ENCODE data around the gene NME3.

NME3 gene

GRCh38 chr16:1793578-1794220, 22.4 kb upstream of the NME3 start, which contains the start of gene IGFALS:
IGFALS (minus strand) TSS chr16:1793705; CDS start chr16:1793652, 53 bp downstream.
- no peak for DNase-seq

- no peak for DNase-seq
These were observed 21.7 kb upstream of the NME3 start for GRCh38 chr16:1792836-1793577.

GRCh38 chr16:1791943-1792812, 20.8 kb upstream of the NME3 start:
- no peak for DNase-seq

GRCh38 chr16:1791256-1791942, 20.1 kb upstream of the NME3 start:
- DNase-seq: no peak

GRCh38 chr16:1790611-1791255, 19.4 kb upstream of the NME3 start:
- no peak for DNase-seq

- DNase-seq: no peak
These were observed 18.9 kb upstream of the NME3 start for GRCh38 chr16:1790261-1790610.

- no peak for DNase-seq
These were observed 18.3 kb upstream of the NME3 start for GRCh38 chr16:1789643-1790045.

- DNase-seq: no peak
These were observed 17.4 kb upstream of the NME3 start for GRCh38 chr16:1788708-1789100.

- DNase-seq: no peak
These were observed 16.9 kb upstream of the NME3 start for GRCh38 chr16:1788095-1788707.

GRCh38 chr16:1787322-1788094, 16.2 kb upstream of the NME3 start:
- no peak for DNase-seq

GRCh38 chr16:1787056-1787321, 15.6 kb upstream of the NME3 start:
- no peak for DNase-seq

GRCh38 chr16:1786242-1787055, 15.1 kb upstream of the NME3 start:
- no peak for DNase-seq

- no peak for DNase-seq
These were observed 14.5 kb upstream of the NME3 start for GRCh38 chr16:1785846-1786170.

- no peak for DNase-seq
These were observed 13.9 kb upstream of the NME3 start for GRCh38 chr16:1784977-1785845.

- DNase-seq: peak; percentile 99
These were observed 11.3 kb upstream of the NME3 start, which contains the start of the genes NUBP2 and SPSB3 for GRCh38 chr16:1782408-1783264. NUBP2 (plus strand) TSS chr16:1782960; CDS start chr16:1783021, 61 bp downstream. SPSB3 (minus strand) TSS chr16:1782571; CDS start chr16:1781483, 1,088 bp downstream.

- DNase-seq: peak; percentile 44
These were observed 10.5 kb upstream of the NME3 start for GRCh38 chr16:1781758-1782407.

GRCh38 chr16:1781254-1781653, 9.9 kb upstream of the NME3 start:
- no peak for DNase-seq

- DNase-seq: no peak
These were observed 9.3 kb upstream of the NME3 start for GRCh38 chr16:1780677-1781072.
